Measurements from ENCODE around the gene PRDX5. TPM values are rescaled to one million over a fixed set of nuclear protein-coding genes. Genes with fewer than 3 reads are reported as not detected.
A peak's percentile ranks its signal among the peaks of the same experiment; 100 is the strongest.

Gene PRDX5
- total and polyA plus RNA-seq, 9 of the 15 experiments (the other 6 are each of a cell fraction or from before 2014, with no cell fraction given): 40.8 to 327 (median 204) TPM

- TF ChIP-seq VEZF1 (CRISPR knock-in tag; IDR thresholded peaks at IDR 0.05) (peak; percentile 60), ZNF184 (CRISPR knock-in tag; IDR thresholded peaks at IDR 0.05) (no peak), ZNF740 (CRISPR knock-in tag; IDR thresholded peaks at IDR 0.05) (peak; percentile 93), ZNF740 (tag; IDR thresholded peaks at IDR 0.05) (0 out of 4 replicates have a peak, but pooled peaks of 1 of the 2 experiments have one; percentile 60), ZNF584 (CRISPR knock-in tag; IDR thresholded peaks at IDR 0.05; ENCODE audit: low read depth) (peak; percentile 22; the same call in 1 of the 2 replicates), ZNF175 (CRISPR knock-in tag; IDR thresholded peaks at IDR 0.05; ENCODE audit: low read depth) (0 out of 2 replicates have a peak, but pooled peaks have one; percentile 43), GABPB1 (CRISPR knock-in tag; IDR thresholded peaks at IDR 0.05) (no peak), HMGXB4 (CRISPR knock-in tag; IDR thresholded peaks at IDR 0.05) (no peak), ZNF12 (CRISPR knock-in tag; IDR thresholded peaks at IDR 0.05) (0 out of 2 replicates have a peak, but pooled peaks have one; percentile 25), RBFOX2 (IDR thresholded peaks at IDR 0.05; ENCODE audit: low read depth, low read length) (0 out of 2 replicates have a peak, but pooled peaks have one; percentile 6), WHSC1 (IDR thresholded peaks at IDR 0.05; ENCODE audit: low read length) (no peak), TFAM (CRISPR knock-in tag; conservative IDR thresholded peaks at IDR 0.05) (no peak), KDM1A (IDR thresholded peaks at IDR 0.05) (no peak), ZNF785 (CRISPR knock-in tag; IDR thresholded peaks at IDR 0.05) (0 out of 2 replicates have a peak, but pooled peaks have one; percentile 13), FOS (IDR thresholded peaks at IDR 0.05; ENCODE audit: extremely low read depth, insufficient read length) (no peak), DNMT1 (IDR thresholded peaks at IDR 0.05) (no peak), ZNF41 (CRISPR knock-in tag; conservative IDR thresholded peaks at IDR 0.05) (no peak), POLR2B (IDR thresholded peaks at IDR 0.05; ENCODE audit: low read depth, partially characterized antibody) (peak; percentile 19), MAZ (CRISPR knock-in tag; conservative IDR thresholded peaks at IDR 0.05 in 1 of 2, IDR thresholded peaks at IDR 0.05 in 1 of 2) (peak; percentile 13 to 81; a peak in 2 of 4 replicates), TBP (optimal IDR thresholded peaks at IDR 0.05; ENCODE audit: low read depth, low read length) (no peak), DACH1 (IDR thresholded peaks at IDR 0.05; ENCODE audit: partially characterized antibody) (peak; percentile 33), TEAD1 (CRISPR knock-in tag; IDR thresholded peaks at IDR 0.05) (no peak), ZNF77 (CRISPR knock-in tag; IDR thresholded peaks at IDR 0.05) (no peak), RBM17 (IDR thresholded peaks at IDR 0.05; ENCODE audit: borderline replicate concordance, low read depth, low read length) (no peak), MAFF (IDR thresholded peaks at IDR 0.05; ENCODE audit: low read length) (no peak)
Measured at GRCh38 chr11:64357904-64358535, 40.1 kb downstream of the PRDX5 start (continued).
